Measurements from ENCODE around the gene UBE2I.

DNA sequence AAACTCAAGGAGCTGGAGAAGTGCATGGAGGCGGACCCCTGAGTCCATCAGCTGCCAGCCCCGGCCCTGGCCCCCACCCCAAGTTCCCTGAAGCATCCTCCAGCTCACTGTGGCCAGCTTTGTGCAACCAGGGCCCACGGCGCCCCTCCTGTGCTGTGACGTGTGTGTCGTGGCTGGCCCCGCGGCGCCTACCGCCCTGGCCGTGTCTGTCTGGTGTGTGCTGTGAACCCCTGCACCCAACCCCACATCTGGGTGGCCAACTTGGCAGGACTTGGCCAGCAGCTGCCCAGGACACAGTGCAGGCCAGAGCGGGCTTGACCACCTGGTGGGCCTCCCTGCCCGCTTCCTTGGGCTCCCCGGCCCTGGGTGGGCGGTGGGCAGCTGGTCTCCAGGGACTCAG is 39.0 kb downstream of the UBE2I start:
- TF ChIP-seq, protein P1, sequence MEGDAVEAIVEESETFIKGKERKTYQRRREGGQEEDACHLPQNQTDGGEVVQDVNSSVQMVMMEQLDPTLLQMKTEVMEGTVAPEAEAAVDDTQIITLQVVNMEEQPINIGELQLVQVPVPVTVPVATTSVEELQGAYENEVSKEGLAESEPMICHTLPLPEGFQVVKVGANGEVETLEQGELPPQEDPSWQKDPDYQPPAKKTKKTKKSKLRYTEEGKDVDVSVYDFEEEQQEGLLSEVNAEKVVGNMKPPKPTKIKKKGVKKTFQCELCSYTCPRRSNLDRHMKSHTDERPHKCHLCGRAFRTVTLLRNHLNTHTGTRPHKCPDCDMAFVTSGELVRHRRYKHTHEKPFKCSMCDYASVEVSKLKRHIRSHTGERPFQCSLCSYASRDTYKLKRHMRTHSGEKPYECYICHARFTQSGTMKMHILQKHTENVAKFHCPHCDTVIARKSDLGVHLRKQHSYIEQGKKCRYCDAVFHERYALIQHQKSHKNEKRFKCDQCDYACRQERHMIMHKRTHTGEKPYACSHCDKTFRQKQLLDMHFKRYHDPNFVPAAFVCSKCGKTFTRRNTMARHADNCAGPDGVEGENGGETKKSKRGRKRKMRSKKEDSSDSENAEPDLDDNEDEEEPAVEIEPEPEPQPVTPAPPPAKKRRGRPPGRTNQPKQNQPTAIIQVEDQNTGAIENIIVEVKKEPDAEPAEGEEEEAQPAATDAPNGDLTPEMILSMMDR (IDR thresholded peaks at IDR 0.05), result no peak
- no peak for TF ChIP-seq POLR2A (IDR thresholded peaks at IDR 0.05)

Measured in adrenal gland (tissue), 5 donors.